AG04450 (cell line): Measurements from ENCODE around the gene SLC8B1. TPM values are rescaled to one million over a fixed set of nuclear protein-coding genes. Genes with fewer than 3 reads are reported as not detected.

ENCODE experiments used
- CTCF ChIA-PET: fragments of 300-600, 350-600 bp; formaldehyde crosslinking; extraction: SDS; loops from one replicate; lab custom pipeline; 2022; ENCODE audit warnings: antibody characterized with exemption, inconsistent platforms; lab: Charles Lee
- POLR2A ChIA-PET: fragments of 350-600 bp; formaldehyde crosslinking; extraction: SDS; loops from one replicate; lab custom pipeline; 2021; ENCODE audit warnings: antibody characterized with exemption, inconsistent platforms; lab: Yijun Ruan, JAX
- DNase-seq: peaks from one replicate; pipeline ENCODE4 v3.0.0-alpha.2; 2011; ENCODE audit warnings: low read depth, low spot score
- H3K27ac ChIP-seq: one replicate; pipeline ENCODE4 v1.5.1; 2012; ENCODE audit warnings: low read depth, low read length, control low read depth
- H3K27me3 ChIP-seq: one replicate; pipeline ENCODE4 v1.6.0; 2012; ENCODE audit warnings: low read length; ENCODE audit not compliant: control insufficient read depth, insufficient read depth
- H3K4me3 ChIP-seq: 2 replicates; pipeline ENCODE4 v1.5.1; 2011; ENCODE audit warnings: mild to moderate bottlenecking, low read depth, low read length, control low read depth
- H3K9me3 ChIP-seq: 2 replicates; pipeline ENCODE4 v1.5.1; 2012; ENCODE audit warnings: low read length; ENCODE audit not compliant: control insufficient read depth, insufficient read depth
- polyA plus RNA-seq: library from polyadenylated mRNA; depleted of rRNA; stranded (reverse); fragments of >200 nt; gene quantifications from 2 replicates; pipeline ENCODE4 v1.2.3, GENCODE V29; 2011
- TF ChIP-seq, protein P1 (sequence below): IDR thresholded peaks from 2 replicates; pipeline ENCODE4 v1.5.1; 2011; ENCODE audit warnings: low read depth, low read length, control low read depth, inconsistent platforms

The SLC8B1 gene
- polyA plus RNA-seq, 1 experiment: 12.1 TPM

DNA sequence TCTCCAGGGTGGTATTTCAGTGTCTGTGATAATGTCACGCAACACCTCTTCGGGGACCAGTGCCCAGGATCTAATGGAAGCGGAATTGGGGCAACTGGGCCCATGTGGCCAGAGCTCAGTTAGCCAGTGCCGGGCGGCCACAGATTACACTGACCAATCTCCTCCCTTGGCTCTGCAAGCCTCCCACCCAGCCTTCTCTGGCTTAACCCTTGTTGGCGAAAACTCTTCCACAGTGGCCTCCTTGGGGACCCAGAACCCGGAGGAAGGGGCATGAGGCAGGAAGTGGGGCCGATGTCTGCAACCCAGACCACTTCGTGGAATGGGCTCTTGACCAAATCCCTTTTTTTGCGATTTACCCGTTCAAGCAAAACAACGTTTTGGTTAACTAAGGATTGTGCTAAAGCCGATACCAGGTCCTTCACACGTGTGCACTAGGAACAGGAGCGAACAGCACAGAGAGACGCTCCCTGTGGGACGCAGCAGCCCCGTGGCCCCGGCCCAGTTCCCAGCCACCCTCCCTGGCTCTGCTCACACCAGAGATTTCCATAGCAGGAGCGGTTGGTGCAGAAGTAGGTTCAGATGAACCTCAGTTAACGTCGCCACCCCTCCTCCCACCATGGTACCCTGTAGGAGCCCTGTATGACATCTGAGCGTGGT is 38.2 kb downstream of the SLC8B1 start:
- Histone ChIP-seq H3K9me3 (no peaks in the 10 kb centered on the region), H3K27ac (no peak overlapping the region), H3K4me3 (no peak overlapping the region), H3K27me3 (no peaks in the 10 kb centered on the region)
- ChIA-PET POLR2A (interaction anchor here (0.6 kb wide), 1 partner anchor 51 kb away, joined by 3 read pairs; no protein-coding TSS in a partner anchor), CTCF (no interaction called here)
- no peak for DNase-seq
- TF ChIP-seq, protein P1, sequence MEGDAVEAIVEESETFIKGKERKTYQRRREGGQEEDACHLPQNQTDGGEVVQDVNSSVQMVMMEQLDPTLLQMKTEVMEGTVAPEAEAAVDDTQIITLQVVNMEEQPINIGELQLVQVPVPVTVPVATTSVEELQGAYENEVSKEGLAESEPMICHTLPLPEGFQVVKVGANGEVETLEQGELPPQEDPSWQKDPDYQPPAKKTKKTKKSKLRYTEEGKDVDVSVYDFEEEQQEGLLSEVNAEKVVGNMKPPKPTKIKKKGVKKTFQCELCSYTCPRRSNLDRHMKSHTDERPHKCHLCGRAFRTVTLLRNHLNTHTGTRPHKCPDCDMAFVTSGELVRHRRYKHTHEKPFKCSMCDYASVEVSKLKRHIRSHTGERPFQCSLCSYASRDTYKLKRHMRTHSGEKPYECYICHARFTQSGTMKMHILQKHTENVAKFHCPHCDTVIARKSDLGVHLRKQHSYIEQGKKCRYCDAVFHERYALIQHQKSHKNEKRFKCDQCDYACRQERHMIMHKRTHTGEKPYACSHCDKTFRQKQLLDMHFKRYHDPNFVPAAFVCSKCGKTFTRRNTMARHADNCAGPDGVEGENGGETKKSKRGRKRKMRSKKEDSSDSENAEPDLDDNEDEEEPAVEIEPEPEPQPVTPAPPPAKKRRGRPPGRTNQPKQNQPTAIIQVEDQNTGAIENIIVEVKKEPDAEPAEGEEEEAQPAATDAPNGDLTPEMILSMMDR: no peak

DNA sequence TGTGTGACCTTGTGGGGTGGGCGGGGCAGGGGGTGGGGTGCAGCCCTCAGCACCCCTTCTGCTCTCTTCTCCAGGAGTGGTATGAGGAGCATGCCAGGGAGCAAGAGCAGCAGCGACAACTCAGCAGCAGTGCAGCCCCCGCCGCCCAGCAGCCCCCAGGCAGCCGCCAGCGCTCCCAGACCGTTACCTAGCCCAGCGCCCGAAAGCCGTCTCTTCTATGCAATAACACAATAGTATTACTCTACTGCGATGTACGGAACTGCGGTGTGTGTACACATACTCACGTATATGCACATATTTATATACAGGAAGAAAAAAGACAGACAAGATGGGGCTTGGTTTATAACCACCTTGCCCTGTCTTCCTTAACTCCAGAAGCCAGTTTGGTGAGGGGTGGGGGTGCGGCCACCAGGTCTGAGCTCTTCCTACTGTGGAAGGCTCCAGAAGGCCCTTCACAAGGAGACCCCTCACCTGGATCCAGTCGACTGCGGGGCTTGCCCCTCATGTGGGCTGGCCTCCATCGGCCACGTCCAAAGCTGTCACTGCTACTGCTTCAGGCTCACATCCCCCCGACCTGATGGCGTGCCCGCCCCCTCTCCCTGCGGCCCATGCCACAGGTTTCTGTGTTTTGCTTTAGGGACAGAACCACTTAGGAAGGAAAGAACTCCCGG is 38.9 kb downstream of the SLC8B1 start:
- TF ChIP-seq, protein P1: no peak
- no peak overlapping the region for H3K27ac ChIP-seq
- DNase-seq: no peak
- H3K4me3 ChIP-seq: no peak overlapping the region
- POLR2A ChIA-PET: interaction anchor here (0.6 kb wide), 1 partner anchor 50 kb away, joined by 3 read pairs; no protein-coding TSS in a partner anchor
- CTCF ChIA-PET: no interaction called here
- no peaks in the 10 kb centered on the region for H3K9me3 ChIP-seq
- H3K27me3 ChIP-seq: no peaks in the 10 kb centered on the region

DNA sequence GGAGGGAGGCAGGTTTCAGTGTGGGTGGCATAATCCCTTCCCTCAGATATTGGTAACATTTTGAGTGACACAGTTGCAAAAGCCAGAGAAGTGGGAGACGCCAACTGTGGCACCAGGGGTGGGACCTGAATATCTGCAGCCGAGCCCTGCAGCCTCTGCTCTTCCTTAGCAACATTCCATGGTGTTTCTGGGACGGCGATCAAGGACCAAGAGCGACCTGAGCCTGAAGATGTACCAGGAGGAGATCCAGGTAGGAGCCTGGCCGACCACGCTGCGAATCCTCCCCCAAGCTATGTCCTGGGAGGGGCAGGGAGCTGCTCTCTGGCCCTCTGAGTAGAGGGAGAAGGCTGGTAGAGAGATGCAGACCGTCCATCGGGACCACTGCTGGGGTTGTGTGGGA is 41.8 kb downstream of the SLC8B1 start:
- DNase-seq: no peak
- H3K27ac ChIP-seq: no peak overlapping the region
- TF ChIP-seq, protein P1: no peak
- POLR2A ChIA-PET: no interaction called here
- no peaks in the 10 kb centered on the region for H3K27me3 ChIP-seq
- CTCF ChIA-PET: interaction anchor here (1.6 kb wide), 1 partner anchor 133 kb away, joined by 4 read pairs; no protein-coding TSS in a partner anchor
- no peaks in the 10 kb centered on the region; the same call in 1 of the 2 replicates for H3K9me3 ChIP-seq
- no peak overlapping the region for H3K4me3 ChIP-seq

DNA sequence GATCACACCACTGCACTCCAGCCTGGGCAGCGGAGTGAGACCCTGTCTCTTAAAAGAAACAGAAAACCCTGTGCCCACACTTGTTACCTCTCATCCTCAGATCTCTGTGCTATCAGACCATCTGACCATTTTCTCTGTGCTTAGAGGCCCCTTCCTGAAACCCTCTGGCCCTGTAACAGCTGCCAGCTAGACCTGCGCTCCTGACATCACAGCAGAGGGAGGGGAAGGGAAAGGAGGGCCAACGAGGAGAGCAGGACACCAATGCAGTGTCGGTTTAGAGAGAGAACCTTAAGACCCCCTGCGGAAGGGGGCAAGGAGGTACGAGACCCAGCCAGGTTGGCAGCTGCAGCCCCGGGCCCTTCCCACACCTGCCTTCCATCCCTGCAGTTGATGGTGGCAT is 42.4 kb downstream of the SLC8B1 start:
- Histone ChIP-seq H3K27ac (peak overlapping the region; percentile 47), H3K27me3 (no peaks in the 10 kb centered on the region), H3K9me3 (no peaks in the 10 kb centered on the region; the same call in 1 of the 2 replicates), H3K4me3 (no peak overlapping the region)
- ChIA-PET POLR2A (no interaction called here), CTCF (interaction anchor here (0.6 kb wide), 1 partner anchor 787 kb away, joined by 4 read pairs; no protein-coding TSS in a partner anchor)
- no peak for DNase-seq
- TF ChIP-seq, protein P1: no peak

DNA sequence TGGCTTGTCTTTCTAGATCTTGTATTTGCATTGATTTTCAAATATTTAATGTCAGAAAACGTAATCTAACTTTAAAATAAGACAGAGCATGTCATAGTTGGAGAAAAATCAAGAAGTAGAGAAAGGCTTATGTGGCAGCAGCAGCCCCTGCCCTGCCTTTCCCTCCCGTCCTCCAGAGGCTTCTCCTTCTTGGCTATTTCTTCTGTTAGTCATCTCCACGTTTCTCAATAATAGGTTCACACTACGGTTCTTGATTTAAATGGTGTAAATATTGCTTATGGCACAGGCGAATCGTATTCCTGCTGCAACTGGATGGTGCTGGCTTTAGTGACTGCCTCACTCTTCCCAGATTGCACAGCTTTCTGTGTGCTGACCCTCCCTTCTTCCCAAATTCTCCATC is 42.8 kb downstream of the SLC8B1 start:
- Histone ChIP-seq H3K9me3 (no peaks in the 10 kb centered on the region; the same call in 1 of the 2 replicates), H3K4me3 (no peak overlapping the region), H3K27me3 (no peaks in the 10 kb centered on the region), H3K27ac (peak overlapping the region; percentile 47)
- ChIA-PET POLR2A (no interaction called here), CTCF (interaction anchor here (0.6 kb wide), 1 partner anchor 787 kb away, joined by 4 read pairs; no protein-coding TSS in a partner anchor)
- TF ChIP-seq, protein P1: no peak
- DNase-seq: peak; percentile 16
